Activated CD8-positive, alpha-beta T cell treated with anti-CD3 and anti-CD28 coated beads, Interleukin-2, amount 10 ng/mL, durations not matched to agents 7 days and 5 days (primary cell): ENCODE data around the gene RBM4. TPM values are rescaled to one million over a fixed set of nuclear protein-coding genes. Genes with fewer than 3 reads are reported as not detected.

Experiments used
- ATAC-seq: fragments of 150-1000 bp; cut with Tn5 transposase; one replicate; pipeline ENCODE4 v1.10.0; 2021; ENCODE audit warnings: moderate library complexity
- CTCF ChIA-PET: fragments of 350-600 bp; sonication (Branson Sonifier 250); formaldehyde crosslinking; loops from one replicate; lab custom pipeline; 2021; ENCODE audit warnings: antibody characterized with exemption; lab: Charles Lee
- POLR2A ChIA-PET: fragments of 350-600 bp; sonication (Branson Sonifier 250); formaldehyde crosslinking; loops from one replicate; lab custom pipeline; 2021; ENCODE audit warnings: antibody characterized with exemption; lab: Charles Lee
- DNase-seq: peaks from one replicate; pipeline ENCODE4 v3.0.0-alpha.2; 2020
- H3K27ac Mint-ChIP-seq: one replicate; pipeline ENCODE4 v1.8.0; 2021; ENCODE audit warnings: mild to moderate bottlenecking, mixed read lengths
- H3K27me3 Mint-ChIP-seq: one replicate; pipeline ENCODE4 v1.8.0; 2021; ENCODE audit warnings: low read depth, mixed read lengths
- H3K36me3 Mint-ChIP-seq: one replicate; pipeline ENCODE4 v1.8.0; 2021; ENCODE audit warnings: low read depth, mixed read lengths
- H3K4me1 Mint-ChIP-seq: one replicate; pipeline ENCODE4 v1.8.0; 2021; ENCODE audit warnings: low read depth, mixed read lengths
- H3K4me3 Mint-ChIP-seq: one replicate; pipeline ENCODE4 v1.8.0; 2021; ENCODE audit warnings: mild to moderate bottlenecking, mixed read lengths
- H3K9me3 Mint-ChIP-seq: one replicate; pipeline ENCODE4 v1.8.0; 2022; ENCODE audit warnings: mixed read lengths; ENCODE audit not compliant: insufficient read depth
- total RNA-seq, 2 experiments: library from RNA; stranded (reverse); gene quantifications; one replicate each; pipeline ENCODE4 v1.2.3, GENCODE V29; 2021

Gene RBM4
- total RNA-seq, 2 experiments from 2014 or later: 118 to 121 TPM

GRCh38 chr11:66680966-66681645 is 42.6 kb downstream of the RBM4 start:
- ATAC-seq (no peak), DNase-seq (no peak)
- Mint-ChIP-seq H3K9me3 (no peaks in the 10 kb centered on the region), H3K27me3 (no peaks in the 10 kb centered on the region), H3K4me3 (no peak overlapping the region), H3K4me1 (peaks cover 20% of the 10 kb centered on the region), H3K27ac (no peak overlapping the region), H3K36me3 (peaks cover 13% of the 10 kb centered on the region)
- ChIA-PET CTCF (interaction anchor here (1.1 to 1.6 kb wide), 4 partner anchors 42 to 252 kb away, joined by 3 to 7 read pairs (median 4); partner anchors contain the start of gene RBM4), POLR2A (no interaction called here)

GRCh38 chr11:66683877-66684276 is 45.4 kb downstream of the RBM4 start:
- ATAC-seq: no peak
- CTCF ChIA-PET: no interaction called here
- POLR2A ChIA-PET: no interaction called here
- Mint-ChIP-seq H3K9me3 (no peaks in the 10 kb centered on the region), H3K36me3 (no peaks in the 10 kb centered on the region), H3K27me3 (no peaks in the 10 kb centered on the region), H3K27ac (no peak overlapping the region), H3K4me3 (no peak overlapping the region), H3K4me1 (no peaks in the 10 kb centered on the region)
- no peak for DNase-seq

GRCh38 chr11:66684635-66685034 is 46.1 kb downstream of the RBM4 start:
- Mint-ChIP-seq H3K9me3 (no peaks in the 10 kb centered on the region), H3K36me3 (no peaks in the 10 kb centered on the region), H3K27ac (no peak overlapping the region), H3K4me1 (no peaks in the 10 kb centered on the region), H3K4me3 (no peak overlapping the region), H3K27me3 (no peaks in the 10 kb centered on the region)
- POLR2A ChIA-PET: interaction anchor here (1.5 kb wide), 1 partner anchor 11 kb away, joined by 3 read pairs; no protein-coding TSS in a partner anchor
- ATAC-seq: no peak
- CTCF ChIA-PET: no interaction called here
- DNase-seq: no peak

GRCh38 chr11:66685276-66686099 is 47.0 kb downstream of the RBM4 start:
- POLR2A ChIA-PET: interaction anchor here (0.9 to 1.5 kb wide), 2 partner anchors 8 to 11 kb away, joined by 3 to 4 read pairs; partner anchors contain the start of gene RBM4B
- ATAC-seq: no peak
- no peak overlapping the region for H3K4me3 Mint-ChIP-seq
- no peak for DNase-seq
- H3K9me3 Mint-ChIP-seq: no peaks in the 10 kb centered on the region
- CTCF ChIA-PET: no interaction called here
- no peaks in the 10 kb centered on the region for H3K27me3 Mint-ChIP-seq
- H3K4me1 Mint-ChIP-seq: no peaks in the 10 kb centered on the region
- no peak overlapping the region for H3K27ac Mint-ChIP-seq
- no peaks in the 10 kb centered on the region for H3K36me3 Mint-ChIP-seq

- Mint-ChIP-seq H3K27me3 (no peaks in the 10 kb centered on the region), H3K4me3 (no peak overlapping the region), H3K27ac (no peak overlapping the region), H3K9me3 (no peaks in the 10 kb centered on the region), H3K36me3 (no peaks in the 10 kb centered on the region), H3K4me1 (no peaks in the 10 kb centered on the region)
- ChIA-PET POLR2A (interaction anchor here (0.9 to 1.5 kb wide), 2 partner anchors 8 to 10 kb away, joined by 3 to 4 read pairs; partner anchors contain the start of gene RBM4B), CTCF (no interaction called here)
- DNase-seq (no peak), ATAC-seq (no peak)
These were observed 47.7 kb downstream of the RBM4 start for GRCh38 chr11:66686100-66686785.

- Mint-ChIP-seq H3K9me3 (no peaks in the 10 kb centered on the region), H3K4me3 (no peak overlapping the region), H3K36me3 (no peaks in the 10 kb centered on the region), H3K27ac (no peak overlapping the region), H3K4me1 (no peaks in the 10 kb centered on the region), H3K27me3 (no peaks in the 10 kb centered on the region)
- POLR2A ChIA-PET: no interaction called here
- DNase-seq: no peak
- no peak for ATAC-seq
- CTCF ChIA-PET: no interaction called here
These were observed 48.6 kb downstream of the RBM4 start for GRCh38 chr11:66686801-66687750.

- H3K9me3 Mint-ChIP-seq: no peaks in the 10 kb centered on the region
- no peaks in the 10 kb centered on the region for H3K4me1 Mint-ChIP-seq
- CTCF ChIA-PET: interaction anchor here (1.7 kb wide), 1 partner anchor 10 kb away, joined by 6 read pairs; the partner anchor contains the start of gene RBM4B
- no peak overlapping the region for H3K4me3 Mint-ChIP-seq
- POLR2A ChIA-PET: no interaction called here
- ATAC-seq (no peak), DNase-seq (no peak)
- no peak overlapping the region for H3K27ac Mint-ChIP-seq
- no peaks in the 10 kb centered on the region for H3K27me3 Mint-ChIP-seq
- no peaks in the 10 kb centered on the region for H3K36me3 Mint-ChIP-seq
These were observed 49.4 kb downstream of the RBM4 start for GRCh38 chr11:66687831-66688281.

- CTCF ChIA-PET: interaction anchor here (0.7 to 1.7 kb wide), 2 partner anchors 11 to 163 kb away, joined by 4 to 6 read pairs; partner anchors contain the start of gene RBM4B
- Mint-ChIP-seq H3K36me3 (no peaks in the 10 kb centered on the region), H3K4me3 (no peak overlapping the region), H3K4me1 (no peaks in the 10 kb centered on the region), H3K27ac (no peak overlapping the region), H3K27me3 (no peaks in the 10 kb centered on the region), H3K9me3 (no peaks in the 10 kb centered on the region)
- no peak for DNase-seq
- POLR2A ChIA-PET: no interaction called here
- ATAC-seq: no peak
These were observed 50.3 kb downstream of the RBM4 start for GRCh38 chr11:66688561-66689534.

GRCh38 chr11:66689661-66690590 is 51.4 kb downstream of the RBM4 start:
- no peaks in the 10 kb centered on the region for H3K36me3 Mint-ChIP-seq
- no peak for ATAC-seq
- H3K4me1 Mint-ChIP-seq: no peaks in the 10 kb centered on the region
- POLR2A ChIA-PET: no interaction called here
- DNase-seq: no peak
- CTCF ChIA-PET: interaction anchor here (1.8 kb wide), 1 partner anchor 12 kb away, joined by 6 read pairs; the partner anchor contains the start of gene RBM4B
- H3K4me3 Mint-ChIP-seq: no peak overlapping the region
- no peaks in the 10 kb centered on the region for H3K9me3 Mint-ChIP-seq
- no peaks in the 10 kb centered on the region for H3K27me3 Mint-ChIP-seq
- H3K27ac Mint-ChIP-seq: no peak overlapping the region
